H1 (cell line): ENCODE data around the gene AP5S1. TPM values are rescaled to one million over a fixed set of nuclear protein-coding genes. Genes with fewer than 3 reads are reported as not detected.

Experiments
- CTCF ChIA-PET: fragments of 300-600 bp; sonication (Branson Sonifier 250); formaldehyde crosslinking; loops from one replicate; lab custom pipeline; 2021; ENCODE audit not compliant: partially characterized antibody; lab: Charles Lee
- POLR2A ChIA-PET: fragments of 300-600 bp; sonication (Branson Sonifier 250); formaldehyde crosslinking; loops from one replicate; lab custom pipeline; 2021; ENCODE audit warnings: inconsistent platforms; ENCODE audit not compliant: partially characterized antibody; lab: Charles Lee
- DNase-seq, 2 experiments: peaks; one replicate each; pipeline versions ENCODE4 v3.0.0 to v3.0.0-alpha.2; 2010 to 2022; ENCODE audit warnings: low spot score in 2 of 2, low read depth in 1 of 2, mixed read lengths in 1 of 2
- FAIRE-seq: peaks from 2 replicates; lab custom pipeline; 2011; peaks lifted over from hg19 to GRCh38; lab: Jason Lieb, UNC
- H2AFZ ChIP-seq: 2 replicates; pipeline ENCODE4 v1.8.1; 2012; ENCODE audit warnings: low read length, inconsistent platforms
- H2AK5ac ChIP-seq: 2 replicates; pipeline ENCODE4 v1.6.1; 2013; ENCODE audit warnings: low read depth, low read length
- H2BK120ac ChIP-seq: replicated peaks from 2 replicates; pipeline ENCODE3; 2013; ENCODE audit warnings: low read depth, low read length, inconsistent platforms
- H2BK12ac ChIP-seq: 2 replicates; pipeline ENCODE4 v1.6.1; 2013; ENCODE audit warnings: low read depth, low read length
- H2BK15ac ChIP-seq: 2 replicates; pipeline ENCODE4 v1.6.1; 2013; ENCODE audit warnings: low read length
- H2BK20ac ChIP-seq: 2 replicates; pipeline ENCODE4 v1.6.1; 2013; ENCODE audit warnings: low read length
- H2BK5ac ChIP-seq: 2 replicates; pipeline ENCODE4 v1.6.1; 2013; ENCODE audit warnings: low read depth, low read length
- H3K14ac ChIP-seq: 2 replicates; pipeline ENCODE4 v1.6.1; 2013; ENCODE audit warnings: inconsistent platforms; ENCODE audit not compliant: insufficient read length
- H3K18ac ChIP-seq: 2 replicates; pipeline ENCODE4 v1.6.1; 2013; ENCODE audit warnings: low read length; ENCODE audit errors: extremely low read depth
- H3K23ac ChIP-seq: 2 replicates; pipeline ENCODE4 v1.6.1; 2013; ENCODE audit warnings: inconsistent platforms; ENCODE audit not compliant: insufficient read length
- H3K23me2 ChIP-seq: 2 replicates; pipeline ENCODE4 v1.6.1; 2013; ENCODE audit warnings: low read depth, low read length
- H3K27ac ChIP-seq: 2 replicates; pipeline ENCODE4 v1.6.1; 2011; ENCODE audit warnings: low read depth, low read length, inconsistent platforms
- H3K27me3 ChIP-seq, 4 experiments: replicated peaks in 1 of 4; 1 replicate in 1 of 4; 2 replicates in 3 of 4; pipeline versions ENCODE4 v1.6.1 to v1.8.1; 2011 to 2013; ENCODE audit warnings: low read length in 3 of 4, mild to moderate bottlenecking in 3 of 4, inconsistent platforms in 2 of 4, mixed read lengths in 2 of 4, moderate library complexity in 1 of 4; ENCODE audit not compliant: control insufficient read depth in 3 of 4, insufficient read depth in 3 of 4; ENCODE audit errors: extremely low read depth in 1 of 4
- H3K36me3 ChIP-seq, 4 experiments: 2 replicates each; pipeline versions ENCODE4 v1.6.1 to v1.8.1; 2011 to 2013; ENCODE audit warnings: mild to moderate bottlenecking in 4 of 4, low read length in 3 of 4, moderate library complexity in 2 of 4, control low read depth in 1 of 4, inconsistent platforms in 1 of 4; ENCODE audit not compliant: insufficient read depth in 4 of 4, control insufficient read depth in 2 of 4
- H3K4ac ChIP-seq: replicated peaks from 2 replicates; pipeline ENCODE3; 2013; ENCODE audit warnings: low read length, low read depth, mixed read lengths, inconsistent platforms; ENCODE audit not compliant: insufficient read length
- H3K4me1 ChIP-seq, 4 experiments: replicated peaks in 1 of 4; 1 replicate in 1 of 4; 2 replicates in 3 of 4; pipeline versions ENCODE4 v1.6.1 to v1.8.1; 2011 to 2013; ENCODE audit warnings: low read length in 3 of 4, inconsistent platforms in 2 of 4, mixed read lengths in 1 of 4; ENCODE audit not compliant: insufficient read depth in 4 of 4, control insufficient read depth in 3 of 4
- H3K4me2 ChIP-seq, 2 experiments: 2 replicates each; pipeline versions ENCODE4 v1.6.1 to v1.8.1; 2011 to 2013; ENCODE audit warnings: low read depth in 2 of 2, low read length in 2 of 2, control low read depth in 1 of 2, inconsistent platforms in 1 of 2, mild to moderate bottlenecking in 1 of 2; ENCODE audit not compliant: insufficient read depth in 1 of 2
- H3K4me3 ChIP-seq, 4 experiments: fragments of 200-600, 300-600 bp in 1 of 4; sonication (generic), shearing (Covaris generic), sonication (Bioruptor Twin) in 1 of 4; 2 replicates each; pipeline versions ENCODE4 v1.5.1 to v1.8.1; 2011 to 2016; ENCODE audit warnings: low read length in 4 of 4, low read depth in 3 of 4, control low read depth in 2 of 4, inconsistent platforms in 2 of 4, mild to moderate bottlenecking in 2 of 4, mixed read lengths in 1 of 4, moderate library complexity in 1 of 4; ENCODE audit not compliant: insufficient read depth in 2 of 4; ENCODE audit errors: extremely low read depth in 1 of 4
- H3K56ac ChIP-seq: replicated peaks from 2 replicates; pipeline ENCODE3; 2013; ENCODE audit warnings: low read depth, mild to moderate bottlenecking, mixed read lengths, low read length, inconsistent platforms; ENCODE audit not compliant: insufficient read length
- H3K79me1 ChIP-seq: 2 replicates; pipeline ENCODE4 v1.6.1; 2013; ENCODE audit warnings: low read depth, low read length, control low read depth
- H3K79me2 ChIP-seq, 2 experiments: 2 replicates each; pipeline versions ENCODE4 v1.6.1 to v1.8.1; 2012 to 2013; ENCODE audit warnings: low read length in 2 of 2, mild to moderate bottlenecking in 2 of 2, inconsistent platforms in 1 of 2; ENCODE audit not compliant: insufficient read depth in 2 of 2, control insufficient read depth in 1 of 2
- H3K9ac ChIP-seq, 4 experiments: replicated peaks in 1 of 4; 1 replicate in 1 of 4; 2 replicates in 3 of 4; pipeline versions ENCODE4 v1.6.1 to v1.8.1; 2011 to 2013; ENCODE audit warnings: low read depth in 3 of 4, low read length in 3 of 4, control low read depth in 2 of 4, mild to moderate bottlenecking in 2 of 4, moderate library complexity in 2 of 4, inconsistent platforms in 1 of 4; ENCODE audit errors: extremely low read depth in 1 of 4
- H3K9me3 ChIP-seq, 2 experiments: 2 replicates each; pipeline versions ENCODE4 v1.6.1 to v1.8.1; 2012 to 2013; ENCODE audit warnings: mild to moderate bottlenecking in 2 of 2, moderate library complexity in 2 of 2, control low read depth in 1 of 2, inconsistent platforms in 1 of 2, low read depth in 1 of 2, low read length in 1 of 2, mixed read lengths in 1 of 2; ENCODE audit not compliant: insufficient read depth in 2 of 2
- H4K20me1 ChIP-seq, 2 experiments: replicated peaks in 1 of 2; 2 replicates each; pipeline versions ENCODE3 to v1.8.1; 2011 to 2013; ENCODE audit warnings: inconsistent platforms in 2 of 2, low read length in 2 of 2, mild to moderate bottlenecking in 1 of 2; ENCODE audit not compliant: insufficient read depth in 2 of 2, control insufficient read depth in 1 of 2
- H4K5ac ChIP-seq: 2 replicates; pipeline ENCODE4 v1.6.1; 2013; ENCODE audit warnings: low read length, low read depth, mixed read lengths, inconsistent platforms; ENCODE audit not compliant: insufficient read length
- H4K8ac ChIP-seq: 2 replicates; pipeline ENCODE4 v1.8.0; 2013; ENCODE audit warnings: mild to moderate bottlenecking, moderate library complexity, low read length, inconsistent platforms; ENCODE audit not compliant: insufficient read depth; ENCODE audit errors: extremely low read depth
- H4K91ac ChIP-seq: replicated peaks from 2 replicates; pipeline ENCODE3; 2013; ENCODE audit warnings: low read length, mixed read lengths, inconsistent platforms; ENCODE audit not compliant: insufficient read length
- CHD2 ChIP-seq: IDR thresholded peaks from 2 replicates; pipeline ENCODE4 v1.6.1; 2012; ENCODE audit warnings: low read length, improper control_type of control experiment
- HDAC6 ChIP-seq: IDR thresholded peaks from one replicate; pipeline ENCODE4 v1.7.1; 2012; ENCODE audit warnings: low read depth, mild to moderate bottlenecking, inconsistent platforms, low read length, moderate library complexity
- KDM5A ChIP-seq: fragments of 200-600 bp; IDR thresholded peaks from 2 replicates; pipeline ENCODE4 v1.7.1; 2012; ENCODE audit warnings: mild to moderate bottlenecking, low read length, inconsistent platforms, mixed read lengths
- POLR2AphosphoS5 ChIP-seq: IDR thresholded peaks from 2 replicates; pipeline ENCODE4 v1.6.1; 2011; ENCODE audit warnings: low read depth, low read length
- POU5F1 ChIP-seq: IDR thresholded peaks from 2 replicates; pipeline ENCODE4 v1.6.1; 2011; ENCODE audit warnings: low read depth, mild to moderate bottlenecking, low read length, moderate library complexity
- RBBP5 ChIP-seq: IDR thresholded peaks from 2 replicates; pipeline ENCODE4 v1.7.1; 2012; ENCODE audit warnings: low read depth, mild to moderate bottlenecking, inconsistent platforms, low read length, moderate library complexity, borderline replicate concordance
- RFX5 ChIP-seq: IDR thresholded peaks from 2 replicates; pipeline ENCODE4 v1.6.1; 2011; ENCODE audit warnings: low read depth, low read length, improper control_type of control experiment, borderline replicate concordance
- SIN3A ChIP-seq, 2 experiments: IDR thresholded peaks in 1 of 2; conservative IDR thresholded peaks in 1 of 2; 2 replicates each; pipeline ENCODE4 v1.6.1; 2011 to 2012; ENCODE audit warnings: low read length in 2 of 2, improper control_type of control experiment in 1 of 2, low read depth in 1 of 2, mild to moderate bottlenecking in 1 of 2
- SP2 ChIP-seq: IDR thresholded peaks from 2 replicates; pipeline ENCODE4 v1.6.1; 2012; ENCODE audit warnings: mild to moderate bottlenecking, low read length, inconsistent platforms
- SP4 ChIP-seq: IDR thresholded peaks from 2 replicates; pipeline ENCODE4 v1.6.1; 2012; ENCODE audit warnings: low read length, inconsistent platforms
- WGBS, 2 experiments: shearing (Covaris generic) in 1 of 2; methylation state at CpG; one replicate each; pipeline versions ENCODE4 v1.1.6 to v1.1.7; 2013 to 2015; ENCODE audit warnings: low lambda C conversion rate in 2 of 2, mixed read lengths in 2 of 2, inconsistent platforms in 1 of 2, low coverage in 1 of 2, missing lambda C conversion rate in 1 of 2; ENCODE audit not compliant: insufficient replicate concordance in 2 of 2, insufficient coverage in 1 of 2, insufficient read length in 1 of 2; ENCODE audit errors: extremely low coverage in 1 of 2, missing lambda C conversion rate in 1 of 2; 5-methylcytosine and 5-hydroxymethylcytosine counted together
- polyA plus RNA-seq, 7 experiments: library from polyadenylated mRNA; depleted of rRNA in 3 of 7; stranded (reverse) in 5 of 7; unstranded in 2 of 7; fragments of >200 nt in 5 of 7; fragments of 200-250 nt in 2 of 7; gene quantifications; 1 replicate in 5 of 7; 2 replicates in 1 of 7; 4 replicates in 1 of 7; pipeline versions ENCODE4 v1.2.1 to v1.2.3, GENCODE V29; 2011 to 2013; ENCODE audit warnings: missing spikeins in 2 of 7, mixed read lengths in 2 of 7
- total RNA-seq: library from RNA; stranded (reverse); fragmentation: NEBNext Ultra II Directional; extraction: Animal tissue kit (Norgen Biotek cat#: 25700); gene quantifications from 2 replicates; pipeline ENCODE4 v1.2.1, GENCODE V29; 2021

The AP5S1 gene
- total and polyA plus RNA-seq, 2 of the 8 experiments (the other 6 are each of a cell fraction or from before 2014, with no cell fraction given): 3.3 to 3.7 TPM

DNA sequence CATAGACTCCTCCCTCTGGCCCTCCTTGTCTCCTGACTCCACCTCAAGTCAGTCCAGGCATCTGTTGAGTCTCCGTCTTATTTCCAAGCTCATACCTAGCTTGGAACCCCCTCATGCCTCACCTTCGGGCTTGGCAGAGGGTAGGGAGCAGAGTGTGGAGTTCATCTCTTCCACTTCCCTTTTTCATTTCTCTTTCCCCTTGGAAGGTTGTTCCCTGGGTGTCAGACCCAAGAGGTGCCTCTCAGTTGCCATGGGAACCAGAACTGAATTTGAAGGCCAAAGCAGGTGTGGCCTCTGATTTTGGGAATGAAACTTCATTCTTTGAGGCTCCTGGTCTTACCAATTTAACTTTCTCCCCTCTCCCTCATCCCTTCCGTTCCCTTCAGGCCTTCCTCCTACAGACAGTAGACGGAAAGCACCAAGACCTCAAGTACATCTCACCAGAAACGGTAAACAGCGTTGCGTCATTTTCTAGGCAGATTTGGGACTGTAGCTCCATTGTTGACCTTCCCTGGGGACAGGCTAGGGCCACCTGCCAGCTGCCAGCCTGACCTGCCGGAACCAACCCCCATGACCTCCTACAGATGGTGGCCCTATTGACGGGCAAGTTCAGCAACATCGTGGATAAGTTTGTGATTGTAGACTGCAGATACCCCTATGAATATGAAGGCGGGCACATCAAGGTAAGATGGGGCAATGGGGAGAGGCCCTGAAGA lies 17.7 kb upstream of the AP5S1 start:
- Histone ChIP-seq H3K27ac (no peak overlapping the region), H2BK20ac (no peak overlapping the region), H3K56ac (no peak overlapping the region), H3K4me1 (peaks cover 14 to 34% (median 30%) of the 10 kb centered on the region in 4 experiments), H3K18ac (no peak overlapping the region), H3K4ac (no peak overlapping the region), H3K23ac (no peak overlapping the region), H3K36me3 (peaks cover 4 to 35% (median 30%) of the 10 kb centered on the region in 4 experiments), H3K4me2 (no peak overlapping the region), H3K14ac (no peak overlapping the region), H2AK5ac (no peak overlapping the region), H3K23me2 (no peaks in the 10 kb centered on the region), H2BK12ac (no peak overlapping the region), H4K91ac (no peak overlapping the region), H2BK120ac (no peak overlapping the region), H2AFZ (no peak overlapping the region), H3K79me2 (no peaks in the 10 kb centered on the region), H3K9me3 (no peaks in the 10 kb centered on the region), H3K79me1 (no peaks in the 10 kb centered on the region; the same call in 1 of the 2 replicates), H3K9ac (no peak overlapping the region), H4K20me1 (peaks cover 3% of the 10 kb centered on the region in 2 experiments), H3K27me3 (no peaks in the 10 kb centered on the region), H3K4me3 (no peak overlapping the region), H2BK5ac (no peak overlapping the region), H4K5ac (no peak overlapping the region), H4K8ac (no peak overlapping the region), H2BK15ac (no peak overlapping the region)
- FAIRE-seq (no peak), DNase-seq (no peak)
- 96% methylated on average over 11 of the region's 11 CpGs; no CpG with 5 or more reads in 1 of the 2 experiments for WGBS, 2 experiments
- CTCF ChIA-PET: interaction anchor here (1.0 kb wide), 1 partner anchor 269 kb away, joined by 3 read pairs; no protein-coding TSS in a partner anchor
- POLR2A ChIA-PET: no interaction called here
- TF ChIP-seq SP2 (no peak), SIN3A (conservative IDR thresholded peaks at IDR 0.05 in 1 of 2, IDR thresholded peaks at IDR 0.05 in 1 of 2; ENCODE audit: low read depth in 1 of 2, low read length in 2 of 2) (no peak), RFX5 (no peak), HDAC6 (no peak), POU5F1 (no peak), CHD2 (no peak), KDM5A (no peak), SP4 (no peak), RBBP5 (no peak), POLR2AphosphoS5 (no peak)
